OCI-LY3 (cell line): ENCODE results near the gene LCOR.

Experiments used
- CTCF ChIP-seq: fragments of 200-600, 300-600 bp; sonication (generic); IDR thresholded peaks from 2 replicates; pipeline ENCODE4 v1.5.1; 2014; ENCODE audit warnings: antibody characterized with exemption, low read length, low read depth
- EZH2phosphoT487 ChIP-seq: fragments of 200-600 bp; shearing (Covaris generic); IDR thresholded peaks from 2 replicates; pipeline ENCODE4 v1.6.1; 2018; ENCODE audit warnings: antibody characterized with exemption, mixed run types, low read depth

- TF ChIP-seq EZH2phosphoT487 (no peak), CTCF (no peak)
Observed at GRCh38 chr10:96828609-96829008, 3.5 kb upstream of the LCOR start.
